ENCODE results near the gene PSME4. TPM values are rescaled to one million over a fixed set of nuclear protein-coding genes. Genes with fewer than 3 reads are reported as not detected.

Gene PSME4
- total RNA-seq, 1 donor from 2014 or later, result 28.2 TPM

- H3K36me3 ChIP-seq (ENCODE audit: control insufficient read depth in 3 of 3, insufficient read depth in 3 of 3, low read length in 3 of 3), result peaks cover 32 to 75% (median 72%) of the 10 kb centered on the region in 3 donors
- peak overlapping the region; percentile 61 for H3K27ac ChIP-seq (ENCODE audit: low read depth, low read length)
These were observed 73.9 kb downstream of the PSME4 start for GRCh38 chr2:53896864-53897263.

GRCh38 chr2:53886406-53887280, 84.2 kb downstream of the PSME4 start:
- Histone ChIP-seq H3K27me3 (ENCODE audit: control insufficient read depth in 3 of 3, insufficient read depth in 3 of 3, low read length in 3 of 3) (no peaks in the 10 kb centered on the region), H3K9ac (ENCODE audit: low read depth in 1 of 3, low read length in 3 of 3) (no peak overlapping the region), H3K4me3 (ENCODE audit: low read length in 3 of 3) (no peak overlapping the region), H3K27ac (ENCODE audit: low read depth, low read length) (no peak overlapping the region), H3K9me3 (ENCODE audit: control insufficient read depth in 3 of 3, low read length in 3 of 3) (no peaks in the 10 kb centered on the region), H3K4me1 (ENCODE audit: control insufficient read depth in 3 of 3, insufficient read depth in 3 of 3, low read length in 3 of 3) (no peaks in the 10 kb centered on the region), H3K36me3 (ENCODE audit: control insufficient read depth in 3 of 3, insufficient read depth in 3 of 3, low read length in 3 of 3) (peaks cover 41 to 75% (median 67%) of the 10 kb centered on the region in 3 donors)

More at GRCh38 chr2:53896864-53897263, 73.9 kb downstream of the PSME4 start:
- Histone ChIP-seq H3K9me3 (ENCODE audit: control insufficient read depth in 3 of 3, low read length in 3 of 3) (no peaks in the 10 kb centered on the region), H3K4me1 (ENCODE audit: control insufficient read depth in 3 of 3, insufficient read depth in 3 of 3, low read length in 3 of 3) (no peaks in the 10 kb centered on the region), H3K27me3 (ENCODE audit: control insufficient read depth in 3 of 3, insufficient read depth in 3 of 3, low read length in 3 of 3) (no peaks in the 10 kb centered on the region), H3K4me3 (ENCODE audit: low read length in 3 of 3) (no peak overlapping the region), H3K9ac (ENCODE audit: low read depth in 1 of 3, low read length in 3 of 3) (no peak overlapping the region)

GRCh38 chr2:53884883-53885282, 85.9 kb downstream of the PSME4 start:
- H3K27me3 ChIP-seq (ENCODE audit: control insufficient read depth in 3 of 3, insufficient read depth in 3 of 3, low read length in 3 of 3), result no peaks in the 10 kb centered on the region
- H3K9me3 ChIP-seq (ENCODE audit: control insufficient read depth in 3 of 3, low read length in 3 of 3), result no peaks in the 10 kb centered on the region
- H3K27ac ChIP-seq (ENCODE audit: low read depth, low read length), result no peak overlapping the region
- H3K9ac ChIP-seq (ENCODE audit: low read depth in 1 of 3, low read length in 3 of 3), result no peak overlapping the region
- no peak overlapping the region for H3K4me3 ChIP-seq (ENCODE audit: low read length in 3 of 3)
- no peaks in the 10 kb centered on the region for H3K4me1 ChIP-seq (ENCODE audit: control insufficient read depth in 3 of 3, insufficient read depth in 3 of 3, low read length in 3 of 3)
- H3K36me3 ChIP-seq (ENCODE audit: control insufficient read depth in 3 of 3, insufficient read depth in 3 of 3, low read length in 3 of 3), result peaks cover 29 to 65% (median 51%) of the 10 kb centered on the region in 3 donors

GRCh38 chr2:53881986-53882385, 88.8 kb downstream of the PSME4 start:
- H3K27me3 ChIP-seq (ENCODE audit: control insufficient read depth in 3 of 3, insufficient read depth in 3 of 3, low read length in 3 of 3), result no peaks in the 10 kb centered on the region
- H3K9ac ChIP-seq (ENCODE audit: low read depth in 1 of 3, low read length in 3 of 3), result no peak overlapping the region
- H3K4me3 ChIP-seq (ENCODE audit: low read length in 3 of 3), result no peak overlapping the region
- peaks cover 18 to 43% (median 34%) of the 10 kb centered on the region in 3 donors for H3K36me3 ChIP-seq (ENCODE audit: control insufficient read depth in 3 of 3, insufficient read depth in 3 of 3, low read length in 3 of 3)
- no peaks in the 10 kb centered on the region for H3K9me3 ChIP-seq (ENCODE audit: control insufficient read depth in 3 of 3, low read length in 3 of 3)
- H3K27ac ChIP-seq (ENCODE audit: low read depth, low read length), result no peak overlapping the region
- no peaks in the 10 kb centered on the region for H3K4me1 ChIP-seq (ENCODE audit: control insufficient read depth in 3 of 3, insufficient read depth in 3 of 3, low read length in 3 of 3)

- Histone ChIP-seq H3K9ac (ENCODE audit: low read depth in 1 of 3, low read length in 3 of 3) (no peak overlapping the region), H3K4me1 (ENCODE audit: control insufficient read depth in 3 of 3, insufficient read depth in 3 of 3, low read length in 3 of 3) (no peaks in the 10 kb centered on the region), H3K4me3 (ENCODE audit: low read length in 3 of 3) (no peak overlapping the region), H3K9me3 (ENCODE audit: control insufficient read depth in 3 of 3, low read length in 3 of 3) (no peaks in the 10 kb centered on the region), H3K27me3 (ENCODE audit: control insufficient read depth in 3 of 3, insufficient read depth in 3 of 3, low read length in 3 of 3) (no peaks in the 10 kb centered on the region), H3K27ac (ENCODE audit: low read depth, low read length) (no peak overlapping the region), H3K36me3 (ENCODE audit: control insufficient read depth in 3 of 3, insufficient read depth in 3 of 3, low read length in 3 of 3) (peaks cover 12 to 37% (median 28%) of the 10 kb centered on the region in 3 donors)
These were observed 89.4 kb downstream of the PSME4 start for GRCh38 chr2:53881360-53881759.

GRCh38 chr2:53880756-53881155, 90.0 kb downstream of the PSME4 start:
- peaks cover 10 to 31% (median 22%) of the 10 kb centered on the region in 3 donors for H3K36me3 ChIP-seq (ENCODE audit: control insufficient read depth in 3 of 3, insufficient read depth in 3 of 3, low read length in 3 of 3)
- H3K4me1 ChIP-seq (ENCODE audit: control insufficient read depth in 3 of 3, insufficient read depth in 3 of 3, low read length in 3 of 3), result no peaks in the 10 kb centered on the region
- H3K27ac ChIP-seq (ENCODE audit: low read depth, low read length), result no peak overlapping the region
- H3K4me3 ChIP-seq (ENCODE audit: low read length in 3 of 3), result no peak overlapping the region
- no peaks in the 10 kb centered on the region for H3K27me3 ChIP-seq (ENCODE audit: control insufficient read depth in 3 of 3, insufficient read depth in 3 of 3, low read length in 3 of 3)
- H3K9me3 ChIP-seq (ENCODE audit: control insufficient read depth in 3 of 3, low read length in 3 of 3), result no peaks in the 10 kb centered on the region
- H3K9ac ChIP-seq (ENCODE audit: low read depth in 1 of 3, low read length in 3 of 3), result no peak overlapping the region

GRCh38 chr2:53877556-53877955, 93.2 kb downstream of the PSME4 start:
- no peaks in the 10 kb centered on the region for H3K27me3 ChIP-seq (ENCODE audit: control insufficient read depth in 3 of 3, insufficient read depth in 3 of 3, low read length in 3 of 3)
- no peak overlapping the region for H3K27ac ChIP-seq (ENCODE audit: low read depth, low read length)
- no peak overlapping the region for H3K4me3 ChIP-seq (ENCODE audit: low read length in 3 of 3)
- no peaks in the 10 kb centered on the region for H3K4me1 ChIP-seq (ENCODE audit: control insufficient read depth in 3 of 3, insufficient read depth in 3 of 3, low read length in 3 of 3)
- no peak overlapping the region for H3K9ac ChIP-seq (ENCODE audit: low read depth in 1 of 3, low read length in 3 of 3)
- H3K36me3 ChIP-seq (ENCODE audit: control insufficient read depth in 3 of 3, insufficient read depth in 3 of 3, low read length in 3 of 3), result peaks cover 10 to 31% (median 22%) of the 10 kb centered on the region in 3 donors
- H3K9me3 ChIP-seq (ENCODE audit: control insufficient read depth in 3 of 3, low read length in 3 of 3), result no peaks in the 10 kb centered on the region

- Histone ChIP-seq H3K9me3 (ENCODE audit: control insufficient read depth in 3 of 3, low read length in 3 of 3) (no peaks in the 10 kb centered on the region), H3K9ac (ENCODE audit: low read depth in 1 of 3, low read length in 3 of 3) (no peak overlapping the region), H3K4me1 (ENCODE audit: control insufficient read depth in 3 of 3, insufficient read depth in 3 of 3, low read length in 3 of 3) (no peaks in the 10 kb centered on the region), H3K27ac (ENCODE audit: low read depth, low read length) (no peak overlapping the region), H3K4me3 (ENCODE audit: low read length in 3 of 3) (no peak overlapping the region), H3K36me3 (ENCODE audit: control insufficient read depth in 3 of 3, insufficient read depth in 3 of 3, low read length in 3 of 3) (peaks cover 10 to 27% (median 18%) of the 10 kb centered on the region in 3 donors), H3K27me3 (ENCODE audit: control insufficient read depth in 3 of 3, insufficient read depth in 3 of 3, low read length in 3 of 3) (no peaks in the 10 kb centered on the region)
These were observed 93.7 kb downstream of the PSME4 start for GRCh38 chr2:53877112-53877511.

GRCh38 chr2:53874401-53874950, 96.3 kb downstream of the PSME4 start:
- Histone ChIP-seq H3K27me3 (ENCODE audit: control insufficient read depth in 3 of 3, insufficient read depth in 3 of 3, low read length in 3 of 3) (no peaks in the 10 kb centered on the region), H3K27ac (ENCODE audit: low read depth, low read length) (no peak overlapping the region), H3K4me1 (ENCODE audit: control insufficient read depth in 3 of 3, insufficient read depth in 3 of 3, low read length in 3 of 3) (no peaks in the 10 kb centered on the region), H3K36me3 (ENCODE audit: control insufficient read depth in 3 of 3, insufficient read depth in 3 of 3, low read length in 3 of 3) (peaks cover 10 to 26% (median 16%) of the 10 kb centered on the region in 3 donors), H3K9me3 (ENCODE audit: control insufficient read depth in 3 of 3, low read length in 3 of 3) (no peaks in the 10 kb centered on the region), H3K9ac (ENCODE audit: low read depth in 1 of 3, low read length in 3 of 3) (no peak overlapping the region), H3K4me3 (ENCODE audit: low read length in 3 of 3) (no peak overlapping the region)

- Histone ChIP-seq H3K36me3 (ENCODE audit: control insufficient read depth in 3 of 3, insufficient read depth in 3 of 3, low read length in 3 of 3) (peaks cover 9 to 34% (median 28%) of the 10 kb centered on the region in 3 donors), H3K27me3 (ENCODE audit: control insufficient read depth in 3 of 3, insufficient read depth in 3 of 3, low read length in 3 of 3) (no peaks in the 10 kb centered on the region), H3K27ac (ENCODE audit: low read depth, low read length) (no peak overlapping the region)
These were observed 103.0 kb downstream of the PSME4 start for GRCh38 chr2:53867773-53868172.

More at GRCh38 chr2:53867773-53868172, 103.0 kb downstream of the PSME4 start:
- H3K9me3 ChIP-seq (ENCODE audit: control insufficient read depth in 3 of 3, low read length in 3 of 3), result no peaks in the 10 kb centered on the region
- H3K9ac ChIP-seq (ENCODE audit: low read depth in 1 of 3, low read length in 3 of 3), result no peak overlapping the region
- H3K4me3 ChIP-seq (ENCODE audit: low read length in 3 of 3), result no peak overlapping the region
- no peaks in the 10 kb centered on the region for H3K4me1 ChIP-seq (ENCODE audit: control insufficient read depth in 3 of 3, insufficient read depth in 3 of 3, low read length in 3 of 3)

All from skeletal muscle tissue (tissue), 4 donors.